Measurements from ENCODE around the gene ABHD16A.

Gene ABHD16A

DNA sequence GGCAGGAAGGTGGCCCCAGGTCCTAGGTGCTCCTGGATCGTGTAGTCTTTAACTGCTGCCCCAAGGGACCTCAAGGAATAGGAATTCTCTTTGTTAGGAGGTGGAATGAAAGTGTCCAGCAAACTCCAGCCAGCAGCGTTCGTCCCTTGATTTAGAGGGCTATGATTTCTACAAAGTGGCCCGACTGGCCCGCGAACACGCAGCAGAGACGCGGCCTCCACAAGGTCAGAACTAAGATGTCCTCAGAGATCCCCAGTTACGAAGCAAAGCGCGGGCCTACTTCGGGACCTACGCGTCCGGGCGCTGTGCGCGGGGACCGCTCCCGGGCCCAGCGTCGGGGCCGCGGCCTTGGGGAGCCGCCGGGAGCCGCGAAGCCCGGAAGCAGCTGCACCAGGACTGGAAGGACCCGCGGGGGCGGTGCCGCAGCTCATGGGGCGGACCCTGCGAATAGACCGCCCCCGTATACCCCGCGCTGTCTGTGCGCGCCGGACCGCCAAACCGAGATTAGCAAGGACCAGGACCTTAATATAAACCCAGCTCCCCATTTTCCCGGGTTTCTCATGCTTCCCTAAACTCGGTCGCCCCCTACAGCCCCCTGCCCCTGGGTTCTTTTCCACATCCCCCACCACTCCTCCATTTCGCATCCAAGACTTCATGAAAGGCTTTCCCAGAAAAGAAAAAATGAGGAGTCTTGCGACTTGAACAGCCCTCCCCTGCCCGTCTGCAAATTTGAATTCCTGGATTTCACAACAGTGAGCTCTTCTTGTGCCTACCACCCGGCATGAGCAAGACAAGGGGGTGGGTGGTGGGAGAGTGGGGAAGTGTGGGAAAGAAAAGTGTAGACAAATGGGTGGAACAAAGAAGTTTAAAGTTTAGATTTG lies 42.5 kb downstream of the ABHD16A start, which contains the start of gene C6orf47:
Gene C6orf47 (minus strand): TSS at position 398 of the 881 bp plus-strand sequence. CDS start 831 bp downstream, outside the sequence.
- DNase-seq (ENCODE audit: low read depth): peak; percentile 83
- TF ChIP-seq, protein P1, sequence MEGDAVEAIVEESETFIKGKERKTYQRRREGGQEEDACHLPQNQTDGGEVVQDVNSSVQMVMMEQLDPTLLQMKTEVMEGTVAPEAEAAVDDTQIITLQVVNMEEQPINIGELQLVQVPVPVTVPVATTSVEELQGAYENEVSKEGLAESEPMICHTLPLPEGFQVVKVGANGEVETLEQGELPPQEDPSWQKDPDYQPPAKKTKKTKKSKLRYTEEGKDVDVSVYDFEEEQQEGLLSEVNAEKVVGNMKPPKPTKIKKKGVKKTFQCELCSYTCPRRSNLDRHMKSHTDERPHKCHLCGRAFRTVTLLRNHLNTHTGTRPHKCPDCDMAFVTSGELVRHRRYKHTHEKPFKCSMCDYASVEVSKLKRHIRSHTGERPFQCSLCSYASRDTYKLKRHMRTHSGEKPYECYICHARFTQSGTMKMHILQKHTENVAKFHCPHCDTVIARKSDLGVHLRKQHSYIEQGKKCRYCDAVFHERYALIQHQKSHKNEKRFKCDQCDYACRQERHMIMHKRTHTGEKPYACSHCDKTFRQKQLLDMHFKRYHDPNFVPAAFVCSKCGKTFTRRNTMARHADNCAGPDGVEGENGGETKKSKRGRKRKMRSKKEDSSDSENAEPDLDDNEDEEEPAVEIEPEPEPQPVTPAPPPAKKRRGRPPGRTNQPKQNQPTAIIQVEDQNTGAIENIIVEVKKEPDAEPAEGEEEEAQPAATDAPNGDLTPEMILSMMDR (conservative IDR thresholded peaks at IDR 0.05; ENCODE audit: low read depth, low read length): no peak
- peak within 1 kb of the TSS; percentile 82 for H3K4me3 ChIP-seq (ENCODE audit: low read depth, low read length)

DNA sequence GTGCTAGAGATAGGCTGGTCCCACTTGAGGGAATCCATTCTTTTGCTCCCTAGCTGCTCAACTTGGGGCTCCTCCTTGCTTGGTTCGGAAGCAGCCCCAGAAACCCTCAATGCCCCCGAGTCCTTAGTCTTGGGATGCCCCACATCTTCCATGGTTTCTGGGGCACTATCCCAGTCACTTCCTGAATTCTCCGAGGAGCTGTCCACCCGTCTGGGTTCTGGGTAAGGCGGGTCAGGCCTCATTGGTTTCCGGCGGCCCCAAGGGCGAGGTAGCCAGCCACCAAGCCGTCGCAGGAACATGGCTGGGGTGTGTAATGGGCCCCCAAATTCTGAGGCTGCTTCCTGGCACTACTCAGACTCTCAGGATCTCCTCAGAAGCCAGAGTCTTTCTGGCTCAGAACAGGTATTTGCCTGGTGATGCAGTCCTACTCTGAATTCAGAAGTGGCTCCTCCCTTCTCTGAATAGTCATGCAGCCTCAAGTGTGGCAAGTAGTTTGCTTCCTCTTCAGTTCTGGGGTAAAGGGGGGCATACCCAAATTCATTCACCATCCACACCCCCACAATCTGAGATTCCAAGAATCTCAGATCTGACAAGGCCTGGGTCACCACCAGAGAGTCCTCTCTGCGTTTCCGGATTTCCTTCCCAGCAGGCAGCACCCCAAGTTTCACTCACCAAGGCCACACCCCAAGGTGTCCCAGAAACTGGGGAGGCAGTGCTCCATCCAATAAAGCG lies 43.3 kb downstream of the ABHD16A start:
- DNase-seq (ENCODE audit: low read depth): peak; percentile 29
- TF ChIP-seq, protein P1 (conservative IDR thresholded peaks at IDR 0.05; ENCODE audit: low read depth, low read length): no peak
- peak overlapping the region; percentile 82 for H3K4me3 ChIP-seq (ENCODE audit: low read depth, low read length)

DNA sequence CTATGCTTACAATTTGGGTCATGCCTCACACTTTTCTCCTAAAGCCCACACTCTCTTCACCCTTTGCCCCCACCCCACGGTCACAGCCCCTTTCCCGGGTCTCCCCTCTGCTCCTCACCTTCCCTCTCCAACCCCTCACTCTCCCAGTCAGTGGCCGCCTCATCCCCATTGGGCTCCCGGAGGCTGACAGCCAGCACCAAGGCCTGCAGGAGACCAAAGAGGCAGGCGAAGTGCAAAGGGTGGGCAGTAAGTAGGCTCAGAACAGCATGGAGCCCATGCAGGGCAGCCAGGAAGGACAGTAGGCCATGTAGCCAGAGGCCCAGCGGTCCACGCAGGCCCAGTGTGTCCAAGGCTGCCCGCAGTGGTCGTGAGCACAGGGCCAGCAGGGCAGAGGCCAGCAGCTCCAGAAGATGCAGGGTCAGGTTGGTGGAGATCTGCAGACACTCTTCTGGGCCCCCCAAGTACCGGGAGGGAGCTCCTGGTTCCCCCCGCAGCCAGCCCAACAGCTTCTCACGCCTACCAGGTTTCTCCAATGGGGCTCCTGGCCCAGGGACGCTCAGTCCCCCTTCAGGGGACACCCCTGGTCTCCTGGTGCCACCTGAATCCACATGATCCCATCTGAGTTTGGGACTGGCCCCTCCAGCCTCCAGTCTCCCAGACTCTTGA lies 44.0 kb downstream of the ABHD16A start:
- TF ChIP-seq, protein P1 (conservative IDR thresholded peaks at IDR 0.05; ENCODE audit: low read depth, low read length): no peak
- peak overlapping the region; percentile 82 for H3K4me3 ChIP-seq (ENCODE audit: low read depth, low read length)

DNA sequence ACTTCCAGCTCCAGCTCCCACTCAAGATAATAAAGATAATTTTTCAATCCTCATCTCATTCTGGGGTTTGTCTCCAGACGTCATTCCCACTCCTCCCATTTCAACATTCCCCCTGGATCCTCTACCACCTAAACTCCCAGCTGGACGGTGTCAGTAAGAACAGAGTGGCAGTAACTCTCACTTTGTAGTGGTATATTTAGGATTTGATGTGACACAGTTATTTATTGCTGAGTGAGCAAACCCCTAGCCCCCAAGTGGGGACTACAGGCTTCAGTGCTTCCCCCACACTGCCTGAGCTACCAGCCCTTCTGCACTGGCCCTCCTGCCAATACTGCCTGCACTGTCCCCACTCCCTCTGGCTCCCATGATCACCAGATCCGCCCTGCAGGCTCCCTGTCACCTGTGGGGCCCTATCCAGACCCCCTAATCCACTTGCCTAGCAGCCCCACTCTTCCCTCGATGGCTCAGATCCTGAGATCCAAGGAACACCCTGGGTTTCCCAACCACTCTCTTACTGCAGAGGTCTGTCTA lies 44.9 kb downstream of the ABHD16A start:
- no peak overlapping the region for H3K4me3 ChIP-seq (ENCODE audit: low read depth, low read length)
- DNase-seq (ENCODE audit: low read depth): no peak
- TF ChIP-seq, protein P1 (conservative IDR thresholded peaks at IDR 0.05; ENCODE audit: low read depth, low read length): no peak

More for the DNA sequence above, 44.0 kb downstream of the ABHD16A start:
- no peak for DNase-seq (ENCODE audit: low read depth)

DNA sequence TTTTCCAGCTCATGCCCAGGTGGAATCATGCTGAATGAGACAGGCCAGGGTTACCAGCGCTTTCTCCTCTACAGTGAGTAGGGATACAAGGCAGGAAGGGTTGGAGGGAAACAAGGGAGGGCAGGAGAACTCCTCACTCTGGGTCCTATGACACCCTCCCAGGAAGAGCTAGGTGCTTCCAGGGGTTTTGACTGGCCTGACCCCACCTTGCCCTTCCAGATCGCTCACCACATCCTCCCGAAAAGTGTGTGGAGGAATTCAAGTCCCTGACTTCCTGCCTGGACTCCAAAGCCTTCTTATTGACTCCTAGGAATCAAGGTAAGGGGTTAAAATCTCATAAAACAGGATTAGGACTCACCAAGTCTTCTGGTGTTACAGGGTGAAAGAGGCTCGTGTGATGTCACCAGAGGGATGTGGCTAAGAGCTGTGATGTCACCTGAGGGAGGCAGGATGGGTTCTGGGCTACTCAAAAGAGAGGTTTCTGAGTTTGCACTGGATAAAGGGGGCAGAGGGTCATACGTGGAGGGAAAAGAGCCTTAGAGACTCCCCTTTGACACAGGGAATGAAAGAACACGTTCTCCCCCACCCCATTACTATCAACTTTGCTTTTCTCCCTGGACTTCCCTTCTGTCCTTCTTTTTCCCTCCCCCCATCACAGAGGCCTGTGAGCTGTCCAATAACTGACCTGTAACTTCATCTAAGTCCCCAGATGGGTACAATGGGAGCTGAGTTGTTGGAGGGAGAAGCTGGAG lies 45.5 kb downstream of the ABHD16A start:
- DNase-seq (ENCODE audit: low read depth): no peak
- H3K4me3 ChIP-seq (ENCODE audit: low read depth, low read length): no peak overlapping the region
- TF ChIP-seq, protein P1 (conservative IDR thresholded peaks at IDR 0.05; ENCODE audit: low read depth, low read length): no peak
